ENCODE measurements around the gene GLS.

Gene GLS

DNA sequence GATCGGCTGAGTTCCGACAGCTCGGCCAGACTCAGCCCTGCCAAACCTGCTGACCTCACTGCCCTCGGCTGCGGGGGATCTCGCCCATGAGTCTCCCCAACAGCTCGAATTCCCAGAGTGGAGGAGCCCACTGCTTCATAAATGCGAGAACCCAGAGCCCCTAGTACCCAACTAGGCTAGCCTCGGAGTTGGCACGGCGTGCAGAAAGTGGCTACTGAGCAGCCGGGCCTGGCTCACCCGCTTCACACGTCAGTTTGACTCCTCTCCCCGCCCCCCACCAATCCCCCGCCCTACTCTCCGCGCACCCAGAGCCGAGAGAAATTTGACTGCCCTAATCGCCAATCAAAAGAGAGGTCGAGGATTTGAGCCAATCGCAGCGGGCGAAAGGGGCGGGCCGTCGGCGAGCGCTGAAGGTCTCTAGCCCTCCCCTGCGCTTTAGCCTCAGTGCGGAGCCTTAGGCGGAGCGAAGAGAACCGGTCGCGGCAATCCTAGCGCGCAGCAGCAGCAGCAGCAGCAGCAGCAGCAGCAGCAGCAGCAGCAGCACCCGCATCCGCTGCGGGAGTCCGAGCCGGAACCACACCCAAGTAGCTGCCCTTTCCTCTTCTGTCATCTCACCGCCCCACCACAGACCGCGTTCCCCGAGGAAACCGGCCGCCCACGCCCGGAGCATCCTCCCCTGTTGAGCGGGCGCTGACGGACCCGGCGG, at the start of gene GLS:
Gene GLS, plus strand, starts transcription at position 444 of the 706 bp plus-strand sequence. CDS start 264 bp downstream, outside the sequence.
- Histone ChIP-seq H3K27ac (ENCODE audit: low read length) (no peak within 1 kb of the TSS), H3K9ac (ENCODE audit: low read depth, low read length) (peak within 1 kb of the TSS; percentile 72; the same call in 1 of the 2 replicates), H3K36me3 (ENCODE audit: insufficient read depth, low read depth, low read length) (no peaks in the 10 kb centered on the region), H3K9me3 (ENCODE audit: insufficient read depth, low read depth, low read length) (no peaks in the 10 kb centered on the region), H3K4me3 (ENCODE audit: low read length) (peak within 1 kb of the TSS; percentile 91), H3K4me1 (ENCODE audit: insufficient read depth, low read length) (peaks cover 18% of the 10 kb centered on the region; the same call in 1 of the 2 replicates), H3K27me3 (ENCODE audit: insufficient read depth, low read length) (peaks cover 7% of the 10 kb centered on the region; the same call in 1 of the 2 replicates)

DNA sequence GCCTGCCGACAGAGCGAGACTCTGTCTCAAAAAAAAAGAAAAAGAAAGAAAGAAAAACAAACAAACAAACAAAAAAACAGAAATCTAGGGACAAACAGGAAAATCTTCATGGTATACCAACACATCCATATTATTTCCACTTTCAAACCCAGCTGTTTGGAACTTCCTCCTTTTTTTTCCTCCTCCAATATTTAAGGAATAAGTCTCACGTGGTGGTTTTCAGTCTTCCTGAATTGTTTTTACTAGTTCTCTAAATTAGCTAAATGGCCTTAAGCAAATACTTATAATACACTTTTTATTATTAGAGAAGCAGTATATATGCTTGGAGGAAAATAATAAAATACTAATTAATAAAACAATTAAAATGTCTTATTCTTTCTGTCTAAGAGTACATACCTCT, 48.7 kb upstream of the GLS start:
- no peaks in the 10 kb centered on the region for H3K27me3 ChIP-seq (ENCODE audit: insufficient read depth, low read length)
- no peak overlapping the region for H3K27ac ChIP-seq (ENCODE audit: low read length)
- no peaks in the 10 kb centered on the region for H3K4me1 ChIP-seq (ENCODE audit: insufficient read depth, low read length)
- no peak overlapping the region for H3K9ac ChIP-seq (ENCODE audit: low read depth, low read length)
- no peaks in the 10 kb centered on the region for H3K9me3 ChIP-seq (ENCODE audit: insufficient read depth, low read depth, low read length)
- H3K4me3 ChIP-seq (ENCODE audit: low read length) = no peak overlapping the region
- H3K36me3 ChIP-seq (ENCODE audit: insufficient read depth, low read depth, low read length) = no peaks in the 10 kb centered on the region

DNA sequence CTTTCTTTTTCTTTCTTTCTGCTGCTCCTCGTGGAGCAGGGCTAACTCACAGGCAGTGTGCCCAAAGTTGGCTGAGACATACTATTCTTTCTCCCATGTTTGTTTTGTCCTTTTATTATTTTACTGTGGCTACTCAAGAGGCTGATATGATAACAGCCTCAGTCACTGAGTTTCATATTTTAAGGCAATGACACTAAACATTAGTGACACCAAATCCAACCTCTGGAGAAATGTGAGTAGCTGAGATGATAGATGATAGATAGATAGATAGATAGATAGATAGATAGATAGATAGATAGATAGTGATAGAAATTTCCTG, 45.8 kb upstream of the GLS start:
- Histone ChIP-seq H3K27ac (ENCODE audit: low read length) (no peak overlapping the region), H3K27me3 (ENCODE audit: insufficient read depth, low read length) (no peaks in the 10 kb centered on the region)

DNA sequence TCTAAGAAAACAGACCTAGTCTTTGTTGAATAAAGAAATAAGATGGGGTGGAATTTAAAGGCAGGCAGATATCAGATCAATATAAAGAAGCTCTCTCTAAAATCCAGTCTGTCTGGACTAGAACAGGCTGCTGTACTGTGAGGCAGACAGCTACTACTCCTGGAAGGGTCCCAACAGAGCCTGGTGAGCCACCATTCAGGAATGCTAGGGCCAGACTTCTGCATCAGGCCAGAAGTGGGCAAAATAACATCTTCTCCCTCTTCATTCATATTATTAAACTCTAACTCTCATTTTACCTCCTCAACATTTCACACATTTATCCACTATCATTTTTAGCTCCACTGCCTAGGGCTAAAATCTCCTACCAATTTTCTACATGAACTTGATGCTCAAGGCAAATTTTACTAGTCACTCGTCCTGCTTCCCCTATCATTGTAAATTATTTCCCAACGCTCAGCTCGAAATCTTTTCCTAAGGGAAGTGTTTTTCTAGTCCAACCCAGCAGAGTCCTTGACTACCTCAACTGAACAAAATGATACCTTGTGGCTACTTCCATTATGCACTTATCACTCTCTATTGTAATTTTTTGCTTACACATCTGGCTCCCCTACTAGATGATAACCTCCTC, 45.2 kb upstream of the GLS start:
- Histone ChIP-seq H3K36me3 (ENCODE audit: insufficient read depth, low read depth, low read length) (no peaks in the 10 kb centered on the region), H3K9ac (ENCODE audit: low read depth, low read length) (no peak overlapping the region), H3K4me1 (ENCODE audit: insufficient read depth, low read length) (no peaks in the 10 kb centered on the region)

More for the DNA sequence above, 45.8 kb upstream of the GLS start:
- Histone ChIP-seq H3K36me3 (ENCODE audit: insufficient read depth, low read depth, low read length) (no peaks in the 10 kb centered on the region), H3K9ac (ENCODE audit: low read depth, low read length) (no peak overlapping the region), H3K4me3 (ENCODE audit: low read length) (no peak overlapping the region), H3K9me3 (ENCODE audit: insufficient read depth, low read depth, low read length) (no peaks in the 10 kb centered on the region), H3K4me1 (ENCODE audit: insufficient read depth, low read length) (no peaks in the 10 kb centered on the region)

DNA sequence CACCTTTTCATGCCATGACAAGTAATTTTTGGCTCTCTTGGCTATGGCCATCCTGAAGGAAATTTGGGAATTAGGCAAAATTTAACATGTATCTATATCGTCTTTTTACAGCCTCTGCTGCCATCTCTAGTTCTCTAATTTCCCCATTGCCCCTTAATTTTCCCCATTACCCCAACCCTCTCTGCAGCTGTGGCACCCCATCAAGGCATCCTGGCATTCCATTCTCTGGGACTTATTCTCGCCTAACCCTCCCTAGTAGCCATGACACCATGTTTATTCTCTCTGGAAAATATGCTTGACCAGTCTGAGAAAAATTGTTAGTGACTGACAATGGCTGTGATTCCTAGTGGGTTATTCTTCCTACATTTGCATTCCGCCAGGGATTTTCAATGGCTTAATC, 43.9 kb upstream of the GLS start:
- H3K4me1 ChIP-seq (ENCODE audit: insufficient read depth, low read length) = no peaks in the 10 kb centered on the region
- no peak overlapping the region for H3K27ac ChIP-seq (ENCODE audit: low read length)

More for the DNA sequence above, 45.2 kb upstream of the GLS start:
- no peaks in the 10 kb centered on the region for H3K9me3 ChIP-seq (ENCODE audit: insufficient read depth, low read depth, low read length)
- no peak overlapping the region for H3K4me3 ChIP-seq (ENCODE audit: low read length)
- H3K27ac ChIP-seq (ENCODE audit: low read length) = no peak overlapping the region
- H3K27me3 ChIP-seq (ENCODE audit: insufficient read depth, low read length) = no peaks in the 10 kb centered on the region

DNA sequence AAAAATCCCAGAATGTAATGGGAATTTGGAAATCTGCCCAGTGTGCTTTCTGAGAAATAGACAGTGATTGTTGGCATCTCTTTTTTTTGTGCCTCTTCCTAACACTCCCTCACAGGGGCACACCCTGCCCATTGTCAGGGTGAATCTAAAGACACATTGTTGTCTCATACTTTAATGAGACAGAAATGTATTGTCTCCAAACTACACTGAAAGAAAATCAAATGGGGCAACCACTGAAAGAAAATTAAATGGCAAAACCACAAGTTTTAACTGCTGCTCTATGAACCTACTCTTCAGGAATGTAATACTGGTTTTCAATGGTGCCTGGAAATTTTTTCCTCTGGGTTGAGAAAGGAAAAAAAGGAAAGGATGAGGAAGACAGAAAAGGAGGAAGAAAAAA, 43.2 kb upstream of the GLS start:
- no peaks in the 10 kb centered on the region for H3K36me3 ChIP-seq (ENCODE audit: insufficient read depth, low read depth, low read length)
- no peaks in the 10 kb centered on the region for H3K4me1 ChIP-seq (ENCODE audit: insufficient read depth, low read length)
- no peak overlapping the region for H3K4me3 ChIP-seq (ENCODE audit: low read length)
- no peak overlapping the region for H3K9ac ChIP-seq (ENCODE audit: low read depth, low read length)
- H3K27ac ChIP-seq (ENCODE audit: low read length) = no peak overlapping the region
- H3K9me3 ChIP-seq (ENCODE audit: insufficient read depth, low read depth, low read length) = no peaks in the 10 kb centered on the region
- H3K27me3 ChIP-seq (ENCODE audit: insufficient read depth, low read length) = no peaks in the 10 kb centered on the region

More for the DNA sequence above, 43.9 kb upstream of the GLS start:
- H3K4me3 ChIP-seq (ENCODE audit: low read length) = no peak overlapping the region
- no peaks in the 10 kb centered on the region for H3K27me3 ChIP-seq (ENCODE audit: insufficient read depth, low read length)
- no peaks in the 10 kb centered on the region for H3K36me3 ChIP-seq (ENCODE audit: insufficient read depth, low read depth, low read length)
- no peaks in the 10 kb centered on the region for H3K9me3 ChIP-seq (ENCODE audit: insufficient read depth, low read depth, low read length)
- H3K9ac ChIP-seq (ENCODE audit: low read depth, low read length) = no peak overlapping the region

DNA sequence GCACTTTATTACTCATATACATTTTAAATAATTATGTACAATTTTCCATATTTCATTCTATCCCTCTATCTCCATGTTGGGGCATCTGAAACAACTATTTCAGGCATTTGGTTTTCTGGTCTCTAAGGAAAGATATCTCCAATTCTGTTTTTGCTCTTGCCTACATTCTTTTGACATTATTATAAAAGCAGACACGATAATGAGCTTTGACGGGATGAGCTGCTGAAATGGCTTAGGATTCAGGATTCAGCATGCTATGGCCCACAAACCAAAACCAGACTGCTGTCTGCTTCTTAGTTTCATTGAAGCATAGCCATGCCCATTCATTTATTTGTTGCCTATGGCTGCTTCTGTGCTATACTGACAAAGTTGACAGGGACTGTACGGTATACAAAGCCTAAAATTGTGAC, 42.7 kb upstream of the GLS start:
- no peak overlapping the region for H3K4me3 ChIP-seq (ENCODE audit: low read length)
- no peak overlapping the region for H3K9ac ChIP-seq (ENCODE audit: low read depth, low read length)
- H3K27ac ChIP-seq (ENCODE audit: low read length) = no peak overlapping the region
- H3K4me1 ChIP-seq (ENCODE audit: insufficient read depth, low read length) = no peaks in the 10 kb centered on the region
- H3K9me3 ChIP-seq (ENCODE audit: insufficient read depth, low read depth, low read length) = no peaks in the 10 kb centered on the region
- H3K27me3 ChIP-seq (ENCODE audit: insufficient read depth, low read length) = no peaks in the 10 kb centered on the region
- H3K36me3 ChIP-seq (ENCODE audit: insufficient read depth, low read depth, low read length) = no peaks in the 10 kb centered on the region

DNA sequence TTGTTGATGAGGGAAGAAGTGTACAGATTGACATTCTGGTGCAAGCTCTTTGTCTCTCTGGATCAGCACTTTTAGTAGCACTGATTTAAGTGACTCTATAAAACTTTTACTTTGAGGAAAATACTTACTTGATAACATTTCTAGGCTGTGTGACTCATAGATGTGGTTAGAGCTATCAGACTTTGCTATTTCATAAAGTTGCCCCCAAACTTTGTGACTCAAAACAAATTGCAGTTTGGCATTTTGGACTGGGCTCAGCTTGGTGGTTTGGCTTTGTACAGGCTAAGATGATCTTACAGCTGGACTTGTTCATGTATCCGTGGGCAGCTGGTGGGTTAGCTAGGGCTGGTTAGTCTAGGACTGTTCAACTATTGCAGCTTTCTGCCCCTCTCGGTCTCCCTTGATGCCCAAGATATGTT, 42.1 kb upstream of the GLS start:
- H3K9me3 ChIP-seq (ENCODE audit: insufficient read depth, low read depth, low read length) = no peaks in the 10 kb centered on the region
- H3K9ac ChIP-seq (ENCODE audit: low read depth, low read length) = no peak overlapping the region
- no peaks in the 10 kb centered on the region for H3K27me3 ChIP-seq (ENCODE audit: insufficient read depth, low read length)
- no peaks in the 10 kb centered on the region for H3K36me3 ChIP-seq (ENCODE audit: insufficient read depth, low read depth, low read length)
- no peak overlapping the region for H3K4me3 ChIP-seq (ENCODE audit: low read length)
- no peak overlapping the region for H3K27ac ChIP-seq (ENCODE audit: low read length)
- no peaks in the 10 kb centered on the region for H3K4me1 ChIP-seq (ENCODE audit: insufficient read depth, low read length)

DNA sequence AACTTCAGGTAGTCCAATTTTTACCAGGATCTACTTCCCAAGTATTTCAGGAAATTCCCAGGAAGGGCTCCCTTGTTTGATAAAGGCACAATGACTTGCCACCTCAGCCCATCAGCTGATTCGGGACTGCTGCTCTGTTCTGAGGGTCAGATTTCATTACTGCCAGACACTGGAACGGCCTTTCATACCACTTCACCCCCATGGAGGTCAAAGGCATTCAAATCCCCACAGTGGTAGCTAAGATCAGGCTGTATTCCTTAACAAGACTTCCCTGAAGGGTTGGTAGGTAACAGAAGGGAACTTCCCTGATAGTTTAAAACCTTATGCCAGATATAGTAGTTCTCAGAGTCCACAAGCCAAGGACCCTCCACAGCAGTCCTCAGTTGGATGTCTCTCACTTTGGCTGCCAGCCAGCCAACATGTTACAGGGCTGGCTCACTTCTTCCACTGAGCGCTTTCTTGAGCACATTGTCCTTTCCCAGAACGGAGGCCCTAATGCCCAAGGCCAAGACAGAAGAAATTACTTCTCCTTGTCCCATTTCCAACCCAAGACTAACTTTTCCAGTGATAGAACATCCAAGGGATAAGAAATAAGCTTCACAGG, 40.0 kb upstream of the GLS start:
- H3K4me1 ChIP-seq (ENCODE audit: insufficient read depth, low read length) = no peaks in the 10 kb centered on the region
- no peak overlapping the region for H3K9ac ChIP-seq (ENCODE audit: low read depth, low read length)
- no peaks in the 10 kb centered on the region for H3K36me3 ChIP-seq (ENCODE audit: insufficient read depth, low read depth, low read length)
- no peak overlapping the region for H3K27ac ChIP-seq (ENCODE audit: low read length)
- no peaks in the 10 kb centered on the region for H3K9me3 ChIP-seq (ENCODE audit: insufficient read depth, low read depth, low read length)
- no peaks in the 10 kb centered on the region for H3K27me3 ChIP-seq (ENCODE audit: insufficient read depth, low read length)
- no peak overlapping the region for H3K4me3 ChIP-seq (ENCODE audit: low read length)

DNA sequence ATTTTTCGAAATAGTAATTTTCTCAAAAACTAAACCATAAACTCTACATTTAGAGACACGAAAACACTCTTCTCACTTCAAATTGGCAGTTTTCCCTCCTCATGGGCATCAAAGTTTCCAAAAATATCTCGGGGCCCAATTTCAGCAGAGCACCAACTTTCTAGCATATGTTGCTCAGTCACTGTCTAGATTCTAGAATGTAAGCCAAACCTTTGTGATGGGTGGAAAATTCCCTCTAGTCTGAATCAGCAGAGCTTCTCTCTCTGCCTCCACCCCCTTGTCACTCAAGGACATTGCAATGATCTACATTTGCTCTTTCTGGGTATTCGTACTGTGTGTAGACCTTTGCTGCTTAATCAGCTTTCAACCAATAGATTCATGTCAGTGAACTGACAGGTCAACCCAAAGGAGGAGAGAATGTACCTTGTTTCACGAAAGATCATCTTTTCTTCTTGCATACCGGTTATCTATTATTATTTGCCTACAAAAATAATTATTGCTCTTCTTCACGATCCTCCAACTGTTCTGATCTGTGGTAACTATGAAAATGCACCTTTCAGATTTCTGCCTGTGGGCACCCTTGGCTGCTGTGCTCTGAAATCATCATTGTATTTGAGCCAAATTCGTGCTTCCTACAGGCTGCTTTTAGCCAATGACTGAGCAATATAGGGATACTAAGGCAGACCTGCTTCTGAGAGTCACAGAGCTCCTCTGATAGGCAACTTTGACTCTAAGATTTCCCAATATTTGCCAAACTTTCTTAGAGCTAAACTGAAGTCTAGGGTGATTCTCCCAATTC, 38.7 kb upstream of the GLS start:
- Histone ChIP-seq H3K36me3 (ENCODE audit: insufficient read depth, low read depth, low read length) (no peaks in the 10 kb centered on the region), H3K9me3 (ENCODE audit: insufficient read depth, low read depth, low read length) (no peaks in the 10 kb centered on the region), H3K4me1 (ENCODE audit: insufficient read depth, low read length) (no peaks in the 10 kb centered on the region), H3K27ac (ENCODE audit: low read length) (no peak overlapping the region), H3K27me3 (ENCODE audit: insufficient read depth, low read length) (no peaks in the 10 kb centered on the region), H3K9ac (ENCODE audit: low read depth, low read length) (no peak overlapping the region), H3K4me3 (ENCODE audit: low read length) (no peak overlapping the region)

DNA sequence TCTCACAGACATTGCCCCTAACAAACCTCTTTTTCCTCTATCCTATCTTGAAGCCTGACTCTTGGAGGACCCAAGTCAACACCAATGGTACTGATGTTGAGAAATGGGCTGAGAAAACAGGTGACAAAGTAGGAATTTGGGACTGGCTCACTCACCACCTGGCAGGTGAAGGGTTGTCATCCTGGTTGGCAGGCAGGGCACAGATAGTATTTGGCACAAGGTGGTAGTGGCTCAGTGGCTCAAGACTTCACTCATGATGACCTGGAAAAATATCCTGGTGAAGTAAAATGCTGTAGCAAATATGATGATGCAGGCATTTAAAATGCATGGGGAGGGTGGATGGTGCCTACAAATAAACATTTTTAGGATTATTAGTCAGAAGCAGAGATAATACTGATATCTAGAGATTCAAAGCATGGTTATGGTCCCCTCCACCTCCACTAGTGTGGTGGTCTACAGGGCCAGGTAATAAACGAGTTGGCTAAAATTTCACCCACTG, 38.0 kb upstream of the GLS start:
- Histone ChIP-seq H3K9me3 (ENCODE audit: insufficient read depth, low read depth, low read length) (no peaks in the 10 kb centered on the region), H3K27me3 (ENCODE audit: insufficient read depth, low read length) (no peaks in the 10 kb centered on the region), H3K36me3 (ENCODE audit: insufficient read depth, low read depth, low read length) (no peaks in the 10 kb centered on the region), H3K4me1 (ENCODE audit: insufficient read depth, low read length) (no peaks in the 10 kb centered on the region), H3K4me3 (ENCODE audit: low read length) (no peak overlapping the region), H3K9ac (ENCODE audit: low read depth, low read length) (no peak overlapping the region), H3K27ac (ENCODE audit: low read length) (no peak overlapping the region)

All from iPS-20b (cell line).